OCI-LY3 (cell line): Measurements from ENCODE around the gene MTCL1.
A peak's percentile ranks its signal among the peaks of the same experiment; 100 is the strongest.

Experiments used
- H2AFZ ChIP-seq: fragments of 200-600, 300-600 bp; shearing (Covaris generic); 2 replicates; pipeline ENCODE4 v1.6.0; 2014; ENCODE audit warnings: antibody characterized with exemption, low read depth, low read length
- H3K27ac ChIP-seq: fragments of 200-600, 300-600 bp; sonication (generic); 2 replicates; pipeline ENCODE4 v1.5.1; 2014; ENCODE audit warnings: mild to moderate bottlenecking, low read length, moderate library complexity, mixed read lengths
- H3K27me3 ChIP-seq: fragments of 200-600, 300-600 bp; sonication (generic); 2 replicates; pipeline ENCODE4 v1.6.1; 2014; ENCODE audit warnings: low read depth, low read length, mixed read lengths
- H3K36me3 ChIP-seq: fragments of 200-600, 300-600 bp; sonication (generic); replicated peaks from 2 replicates; pipeline ENCODE3; 2014; ENCODE audit warnings: low read depth, low read length, mixed read lengths
- H3K4me1 ChIP-seq: fragments of 300-600, 200-600 bp; sonication (generic); 2 replicates; pipeline ENCODE4 v1.6.1; 2014; ENCODE audit warnings: low read length, mixed read lengths
- H3K4me2 ChIP-seq: fragments of 200-600, 300-600 bp; sonication (generic); 2 replicates; pipeline ENCODE4 v1.6.1; 2014; ENCODE audit warnings: low read length, mixed read lengths
- H3K4me3 ChIP-seq: fragments of 300-600, 200-600 bp; sonication (generic); 2 replicates; pipeline ENCODE4 v1.5.1; 2014; ENCODE audit warnings: antibody characterized with exemption, mild to moderate bottlenecking, low read length, moderate library complexity
- H3K79me2 ChIP-seq: fragments of 300-600, 200-600 bp; shearing (Covaris generic); 2 replicates; pipeline ENCODE4 v1.6.1; 2014; ENCODE audit warnings: mild to moderate bottlenecking, low read length, mixed read lengths
- H3K9ac ChIP-seq: fragments of 300-600, 200-600 bp; shearing (Covaris generic); 2 replicates; pipeline ENCODE4 v1.6.0; 2014; ENCODE audit warnings: mild to moderate bottlenecking, low read length, moderate library complexity
- H3K9me3 ChIP-seq: fragments of 200-600, 300-600 bp; shearing (Covaris generic); 2 replicates; pipeline ENCODE4 v1.6.1; 2014; ENCODE audit warnings: low read length, mixed read lengths; ENCODE audit not compliant: insufficient read depth
- H4K20me1 ChIP-seq: fragments of 200-600, 300-600 bp; sonication (generic); 2 replicates; pipeline ENCODE4 v1.6.1; 2016; ENCODE audit warnings: low read length, mixed read lengths; ENCODE audit not compliant: insufficient read depth
- EZH2phosphoT487 ChIP-seq: fragments of 200-600 bp; shearing (Covaris generic); IDR thresholded peaks from 2 replicates; pipeline ENCODE4 v1.6.1; 2018; ENCODE audit warnings: antibody characterized with exemption, mixed run types, low read depth
- TF ChIP-seq, protein P1 (sequence below): fragments of 200-600, 300-600 bp; sonication (generic); IDR thresholded peaks from 2 replicates; pipeline ENCODE4 v1.5.1; 2014; ENCODE audit warnings: antibody characterized with exemption, low read length, low read depth

MTCL1 gene

DNA sequence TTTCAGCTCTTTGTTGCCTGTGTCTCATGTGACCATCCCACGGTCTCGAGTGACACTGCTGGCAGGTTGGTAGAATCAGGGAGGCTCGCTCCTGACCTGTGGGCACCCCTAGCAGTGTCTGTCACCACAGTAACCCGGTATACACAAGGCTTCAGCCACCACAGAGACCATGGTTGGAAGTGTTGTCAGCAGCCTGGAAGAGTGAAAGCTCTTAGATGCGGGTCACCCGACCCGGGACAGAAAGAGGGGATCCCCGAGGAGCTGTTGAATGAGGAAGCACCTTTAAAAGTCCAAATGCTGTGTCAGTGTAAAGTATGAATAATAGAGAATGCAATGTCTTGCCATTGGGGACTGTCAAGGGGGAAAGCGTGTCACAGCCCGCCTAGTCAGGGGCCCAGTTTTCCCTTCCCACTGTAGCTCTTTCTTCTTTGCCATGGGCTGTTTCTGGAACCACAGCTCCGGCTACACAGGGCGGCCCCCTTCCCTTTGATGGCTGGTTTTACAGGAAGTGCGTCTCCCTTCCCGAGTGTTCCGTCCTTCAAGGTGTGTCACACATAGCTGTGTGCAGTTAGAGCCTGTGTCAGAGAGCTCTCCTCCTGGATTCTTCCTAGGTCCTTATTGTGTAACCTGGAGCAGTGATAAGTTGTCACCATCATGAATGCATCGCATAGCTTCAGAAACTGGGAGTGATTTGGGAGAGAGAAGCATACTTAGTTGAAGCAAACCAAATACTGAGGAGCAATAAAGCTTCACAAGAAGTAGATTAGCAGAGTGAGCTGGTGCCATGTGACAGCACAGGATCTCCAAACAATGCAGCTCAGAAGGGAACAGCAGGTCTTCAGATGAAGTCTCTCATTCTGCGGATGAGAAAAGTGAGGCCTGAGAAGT is 81.4 kb downstream of the MTCL1 start:
- H3K9ac ChIP-seq: no peak overlapping the region

DNA sequence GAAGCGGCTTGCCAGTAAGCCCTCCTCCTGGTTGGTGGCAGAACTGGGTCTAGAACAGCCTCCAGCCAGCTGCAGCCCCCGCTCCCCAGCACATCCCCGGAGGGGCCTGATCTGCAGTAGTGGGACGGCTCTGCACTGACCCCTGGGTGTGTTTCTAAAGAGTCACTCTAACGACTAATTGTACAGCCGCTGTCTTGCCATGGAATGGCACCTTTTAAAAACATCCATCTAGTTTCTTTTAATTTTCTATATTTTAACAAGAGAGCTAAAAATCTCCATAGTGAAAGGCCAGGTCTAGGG is 82.0 kb downstream of the MTCL1 start:
- Histone ChIP-seq H3K4me1 (peaks cover 12% of the 10 kb centered on the region), H3K36me3 (peaks cover 16% of the 10 kb centered on the region), H3K4me3 (no peak overlapping the region), H3K79me2 (no peaks in the 10 kb centered on the region), H4K20me1 (no peaks in the 10 kb centered on the region), H3K4me2 (no peak overlapping the region), H2AFZ (no peak overlapping the region), H3K9me3 (no peaks in the 10 kb centered on the region), H3K27me3 (no peaks in the 10 kb centered on the region), H3K9ac (no peak overlapping the region), H3K27ac (no peak overlapping the region)
- no peak for TF ChIP-seq EZH2phosphoT487
- TF ChIP-seq, protein P1, sequence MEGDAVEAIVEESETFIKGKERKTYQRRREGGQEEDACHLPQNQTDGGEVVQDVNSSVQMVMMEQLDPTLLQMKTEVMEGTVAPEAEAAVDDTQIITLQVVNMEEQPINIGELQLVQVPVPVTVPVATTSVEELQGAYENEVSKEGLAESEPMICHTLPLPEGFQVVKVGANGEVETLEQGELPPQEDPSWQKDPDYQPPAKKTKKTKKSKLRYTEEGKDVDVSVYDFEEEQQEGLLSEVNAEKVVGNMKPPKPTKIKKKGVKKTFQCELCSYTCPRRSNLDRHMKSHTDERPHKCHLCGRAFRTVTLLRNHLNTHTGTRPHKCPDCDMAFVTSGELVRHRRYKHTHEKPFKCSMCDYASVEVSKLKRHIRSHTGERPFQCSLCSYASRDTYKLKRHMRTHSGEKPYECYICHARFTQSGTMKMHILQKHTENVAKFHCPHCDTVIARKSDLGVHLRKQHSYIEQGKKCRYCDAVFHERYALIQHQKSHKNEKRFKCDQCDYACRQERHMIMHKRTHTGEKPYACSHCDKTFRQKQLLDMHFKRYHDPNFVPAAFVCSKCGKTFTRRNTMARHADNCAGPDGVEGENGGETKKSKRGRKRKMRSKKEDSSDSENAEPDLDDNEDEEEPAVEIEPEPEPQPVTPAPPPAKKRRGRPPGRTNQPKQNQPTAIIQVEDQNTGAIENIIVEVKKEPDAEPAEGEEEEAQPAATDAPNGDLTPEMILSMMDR: no peak

More for the DNA sequence above, 81.4 kb downstream of the MTCL1 start:
- Histone ChIP-seq H3K9me3 (no peaks in the 10 kb centered on the region), H4K20me1 (no peaks in the 10 kb centered on the region), H2AFZ (no peak overlapping the region), H3K4me1 (peaks cover 12% of the 10 kb centered on the region), H3K4me2 (peak overlapping the region; percentile 52), H3K27me3 (no peaks in the 10 kb centered on the region), H3K27ac (peak overlapping the region; percentile 17; the same call in 1 of the 2 replicates), H3K4me3 (0 out of 2 replicates have a peak overlapping the region, but pooled peaks have one; percentile 16), H3K36me3 (peaks cover 16% of the 10 kb centered on the region), H3K79me2 (no peaks in the 10 kb centered on the region)
- TF ChIP-seq, protein P1: no peak
- TF ChIP-seq EZH2phosphoT487: no peak

DNA sequence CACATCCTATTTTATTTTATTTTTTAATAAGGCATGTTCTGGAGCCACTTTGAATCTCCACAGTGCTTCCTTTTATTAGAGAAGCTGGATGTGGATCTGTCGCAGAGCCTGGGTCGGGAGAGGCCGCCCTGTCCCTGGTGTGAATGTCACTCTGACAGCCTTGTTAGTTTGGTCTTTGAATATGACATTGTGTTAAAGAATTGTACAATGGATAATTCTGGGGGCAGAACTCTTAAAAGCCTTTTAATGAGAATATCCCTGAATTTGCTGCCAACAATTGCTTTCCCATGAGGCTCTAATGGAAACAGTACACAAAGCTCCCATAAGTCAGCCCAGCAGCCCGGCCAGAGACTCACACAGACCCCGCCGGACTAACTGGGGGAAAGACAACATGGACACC is 82.4 kb downstream of the MTCL1 start:
- Histone ChIP-seq H3K27ac (no peak overlapping the region), H3K9ac (no peak overlapping the region)

More for the DNA sequence above, 82.4 kb downstream of the MTCL1 start:
- Histone ChIP-seq H3K79me2 (no peaks in the 10 kb centered on the region), H3K4me1 (peaks cover 12% of the 10 kb centered on the region), H3K27me3 (no peaks in the 10 kb centered on the region), H3K9me3 (no peaks in the 10 kb centered on the region), H2AFZ (no peak overlapping the region), H3K4me2 (no peak overlapping the region), H3K4me3 (no peak overlapping the region), H4K20me1 (no peaks in the 10 kb centered on the region), H3K36me3 (peaks cover 16% of the 10 kb centered on the region)
- TF ChIP-seq EZH2phosphoT487: no peak
- TF ChIP-seq, protein P1: no peak
